Loucy (cell line): ENCODE results near the gene KRTAP10-2.

Experiments
- H2AFZ ChIP-seq: fragments of 200-600 bp; sonication (generic); 2 replicates; pipeline ENCODE4 v1.6.0; 2016; ENCODE audit warnings: antibody characterized with exemption, mild to moderate bottlenecking, low read length, moderate library complexity
- H3F3A ChIP-seq: fragments of 200-600 bp; 2 replicates; pipeline ENCODE4 v1.6.0; 2016; ENCODE audit warnings: antibody characterized with exemption, low read depth, mild to moderate bottlenecking
- H3K27me3 ChIP-seq: fragments of 200-600 bp; sonication (generic); 2 replicates; pipeline ENCODE4 v1.6.1; 2014; ENCODE audit warnings: low read length, mild to moderate bottlenecking; ENCODE audit not compliant: insufficient read depth, poor library complexity, severe bottlenecking
- H3K36me3 ChIP-seq: fragments of 200-600 bp; sonication (generic); 2 replicates; pipeline ENCODE4 v1.6.1; 2016; ENCODE audit warnings: low read length; ENCODE audit not compliant: insufficient read depth
- H3K4me1 ChIP-seq: fragments of 200-600 bp; sonication (generic); 2 replicates; pipeline ENCODE4 v1.5.1; 2014; ENCODE audit warnings: low read length, mild to moderate bottlenecking; ENCODE audit not compliant: insufficient read depth, poor library complexity, severe bottlenecking
- H3K4me2 ChIP-seq: fragments of 200-600 bp; sonication (generic); 2 replicates; pipeline ENCODE4 v1.6.0; 2014; ENCODE audit warnings: antibody characterized with exemption, low read length, low read depth, mild to moderate bottlenecking; ENCODE audit not compliant: poor library complexity, severe bottlenecking
- H3K4me3 ChIP-seq: fragments of 200-600 bp; sonication (generic); 2 replicates; pipeline ENCODE4 v1.5.1; 2014; ENCODE audit warnings: low read length, mild to moderate bottlenecking, mixed read lengths; ENCODE audit not compliant: poor library complexity, severe bottlenecking
- H3K79me2 ChIP-seq: fragments of 200-600 bp; sonication (generic); 2 replicates; pipeline ENCODE4 v1.6.1; 2014; ENCODE audit warnings: low read length; ENCODE audit not compliant: insufficient read depth
- H3K9ac ChIP-seq: fragments of 200-600 bp; sonication (generic); 2 replicates; pipeline ENCODE4 v1.6.0; 2014; ENCODE audit warnings: mild to moderate bottlenecking, low read depth, low read length, moderate library complexity; ENCODE audit not compliant: poor library complexity, severe bottlenecking
- H3K9me2 ChIP-seq: fragments of 200-600 bp; sonication (generic); replicated peaks from 2 replicates; pipeline ENCODE4 v1.6.1; 2016; ENCODE audit warnings: low read depth, low read length, mixed read lengths
- H3K9me3 ChIP-seq: fragments of 200-600 bp; sonication (generic); 2 replicates; pipeline ENCODE4 v1.6.1; 2014; ENCODE audit warnings: mild to moderate bottlenecking, antibody characterized with exemption, low read length, low read depth; ENCODE audit not compliant: insufficient read depth
- H4K20me1 ChIP-seq: fragments of 200-600 bp; sonication (generic); 2 replicates; pipeline ENCODE4 v1.6.0; 2014; ENCODE audit warnings: antibody characterized with exemption, low read length, mild to moderate bottlenecking; ENCODE audit not compliant: insufficient read depth, poor library complexity, severe bottlenecking
- CTCF ChIP-seq: fragments of 200-600 bp; sonication (generic); conservative IDR thresholded peaks from 2 replicates; pipeline ENCODE4 v1.5.1; 2014; ENCODE audit warnings: mild to moderate bottlenecking, antibody characterized with exemption, low read length
- EZH2phosphoT487 ChIP-seq: fragments of 200-600 bp; IDR thresholded peaks from 2 replicates; pipeline ENCODE4 v1.6.1; 2018; ENCODE audit warnings: antibody characterized with exemption, mild to moderate bottlenecking, moderate library complexity, borderline replicate concordance

The KRTAP10-2 gene

GRCh38 chr21:44514746-44515358 is 36.5 kb downstream of the KRTAP10-2 start:
- Histone ChIP-seq H4K20me1 (no peaks in the 10 kb centered on the region), H3K9ac (no peak overlapping the region), H3K36me3 (no peaks in the 10 kb centered on the region), H3K4me3 (no peak overlapping the region), H3K27me3 (no peaks in the 10 kb centered on the region), H3K79me2 (no peaks in the 10 kb centered on the region), H2AFZ (no peak overlapping the region), H3K4me2 (no peak overlapping the region), H3F3A (no peaks in the 10 kb centered on the region), H3K9me2 (no peaks in the 10 kb centered on the region), H3K4me1 (no peaks in the 10 kb centered on the region), H3K9me3 (no peaks in the 10 kb centered on the region; the same call in 1 of the 2 replicates)
- no peak for TF ChIP-seq EZH2phosphoT487
- no peak for TF ChIP-seq CTCF

GRCh38 chr21:44514218-44514520 is 37.1 kb downstream of the KRTAP10-2 start:
- no peak overlapping the region for H3K4me2 ChIP-seq
- no peak overlapping the region for H2AFZ ChIP-seq
- H3K36me3 ChIP-seq = no peaks in the 10 kb centered on the region
- H3K4me3 ChIP-seq = no peak overlapping the region
- no peaks in the 10 kb centered on the region for H3F3A ChIP-seq
- H3K4me1 ChIP-seq = no peaks in the 10 kb centered on the region
- no peaks in the 10 kb centered on the region for H3K79me2 ChIP-seq
- no peaks in the 10 kb centered on the region; the same call in 1 of the 2 replicates for H3K9me3 ChIP-seq
- no peaks in the 10 kb centered on the region for H4K20me1 ChIP-seq
- H3K9me2 ChIP-seq = no peaks in the 10 kb centered on the region
- TF ChIP-seq CTCF (no peak), EZH2phosphoT487 (no peak)
- H3K27me3 ChIP-seq = no peaks in the 10 kb centered on the region
- H3K9ac ChIP-seq = no peak overlapping the region

DNA sequence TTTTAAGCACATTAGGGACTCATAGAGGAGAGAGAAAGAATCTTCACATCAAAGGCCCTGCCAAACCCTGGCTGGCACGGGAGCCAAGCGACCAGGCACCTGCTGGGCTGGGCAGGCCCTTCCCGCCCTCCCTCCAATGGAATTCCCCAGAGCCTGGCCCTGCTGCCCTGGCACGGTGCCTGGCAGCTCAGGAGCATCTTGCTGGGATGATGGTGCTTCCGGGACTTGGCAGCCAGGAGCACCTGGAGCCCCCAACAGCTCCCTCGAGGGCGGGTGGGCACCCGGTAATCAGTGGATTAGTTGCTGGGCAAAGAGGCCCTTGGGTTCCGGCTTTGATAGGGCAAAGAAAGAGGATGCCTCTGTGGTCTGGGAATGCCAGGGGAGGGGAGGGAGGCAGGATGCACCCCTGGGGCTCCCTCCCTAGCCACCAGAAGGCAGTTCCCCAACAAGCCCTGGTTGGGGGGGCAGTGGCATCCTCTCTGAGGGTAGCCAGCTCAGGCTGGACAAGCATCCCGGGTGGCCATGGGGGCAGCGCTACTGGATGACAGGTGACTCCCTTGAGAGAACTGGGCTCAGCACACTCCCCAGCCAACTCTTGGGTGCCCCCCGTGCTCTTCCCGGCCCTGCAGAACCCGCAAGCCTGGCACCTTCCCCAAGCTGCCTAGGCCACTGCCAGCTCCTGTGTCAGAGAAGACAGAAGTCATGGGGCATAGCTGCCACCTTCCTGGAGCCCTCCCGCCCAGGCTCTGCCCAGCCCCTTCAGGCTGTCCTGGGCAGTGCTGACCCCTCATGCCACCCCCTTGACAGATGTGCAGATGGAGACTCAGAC is 37.7 kb downstream of the KRTAP10-2 start:
- no peaks in the 10 kb centered on the region for H3K79me2 ChIP-seq
- no peak overlapping the region for H3K4me3 ChIP-seq
- no peaks in the 10 kb centered on the region for H3K36me3 ChIP-seq
- H2AFZ ChIP-seq = no peak overlapping the region
- H3K9ac ChIP-seq = no peak overlapping the region
- no peaks in the 10 kb centered on the region for H3K9me2 ChIP-seq
- no peak for TF ChIP-seq CTCF
- TF ChIP-seq EZH2phosphoT487 = no peak
- H3K9me3 ChIP-seq = no peaks in the 10 kb centered on the region; the same call in 1 of the 2 replicates
- no peaks in the 10 kb centered on the region for H3F3A ChIP-seq
- no peak overlapping the region for H3K4me2 ChIP-seq
- H4K20me1 ChIP-seq = no peaks in the 10 kb centered on the region
- H3K27me3 ChIP-seq = no peaks in the 10 kb centered on the region
- H3K4me1 ChIP-seq = no peaks in the 10 kb centered on the region
